ENCODE measurements around the gene CADM2.
A peak's percentile ranks its signal among the peaks of the same experiment; 100 is the strongest.
"Not testable (repeated sequence)": the region's sequence is repeated elsewhere in the genome, so short reads cannot be mapped to it uniquely, and the experiment has no call there.

The CADM2 gene

DNA sequence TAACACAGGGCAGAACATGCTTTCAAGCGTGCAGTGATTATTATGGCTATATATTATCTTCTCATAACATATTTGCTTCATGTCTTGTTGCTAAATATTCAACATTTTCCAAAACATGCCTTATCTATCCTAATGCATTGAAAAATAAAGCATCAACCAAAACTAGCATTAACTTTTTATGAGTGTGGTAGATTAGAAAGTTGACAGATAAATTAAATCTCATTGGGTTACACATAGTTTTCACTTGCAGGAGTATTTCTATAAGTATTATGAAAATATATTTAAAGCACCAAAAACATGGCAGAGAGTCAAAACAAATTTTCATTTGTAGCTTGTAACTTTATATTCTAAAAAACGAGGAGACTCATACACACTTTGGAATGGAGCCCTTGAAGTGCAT is 141.5 kb downstream of the CADM2 start:
- no peak for TF ChIP-seq CTCF (IDR thresholded peaks at IDR 0.05; ENCODE audit: insufficient read depth, low read depth, low read length, missing control alignments)
- no peak for DNase-seq (ENCODE audit: low read depth)
- no peak overlapping the region for H3K4me3 ChIP-seq (ENCODE audit: low read length)

DNA sequence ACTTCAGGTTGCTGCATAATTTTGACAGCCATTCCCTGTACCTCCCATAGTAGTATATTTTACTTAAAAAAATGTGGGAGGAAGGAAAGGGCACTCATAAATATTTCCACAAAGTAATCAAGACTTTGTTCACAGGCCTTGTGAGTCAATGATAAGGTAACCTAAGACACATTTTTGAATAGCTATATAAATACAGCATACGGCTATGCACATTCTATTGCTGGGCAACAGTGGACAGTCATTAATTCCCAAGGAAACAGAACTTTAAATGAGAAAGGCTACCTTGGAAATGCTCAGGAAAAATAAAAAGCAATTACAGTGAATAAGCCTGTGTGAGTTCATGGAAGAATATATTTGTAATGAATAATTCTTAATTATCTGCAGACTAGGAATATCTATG is 144.0 kb downstream of the CADM2 start:
- no peak for TF ChIP-seq CTCF (IDR thresholded peaks at IDR 0.05; ENCODE audit: insufficient read depth, low read depth, low read length, missing control alignments)
- no peak overlapping the region for H3K4me3 ChIP-seq (ENCODE audit: low read length)
- DNase-seq (ENCODE audit: low read depth) = no peak

DNA sequence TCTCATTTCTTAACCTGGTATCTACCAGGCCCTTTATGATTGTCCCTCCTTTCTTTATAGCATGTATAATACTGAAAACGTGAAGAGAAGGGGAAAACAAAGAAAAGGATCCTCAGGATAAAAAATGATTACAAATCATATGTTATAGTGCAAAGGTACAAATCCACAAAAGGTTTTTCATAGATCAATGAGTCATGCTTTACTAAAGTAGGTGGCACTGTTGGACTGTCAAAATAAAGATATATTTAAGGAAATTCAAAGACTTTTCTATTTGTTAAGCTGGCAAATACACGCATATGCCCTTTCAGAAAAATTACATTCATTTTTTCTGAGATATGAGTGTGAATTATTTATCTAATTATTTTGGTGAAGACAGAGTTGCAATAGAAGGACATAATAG is 151.6 kb downstream of the CADM2 start:
- H3K4me3 ChIP-seq (ENCODE audit: low read length) = no peak overlapping the region
- DNase-seq (ENCODE audit: low read depth) = peak; percentile 21
- TF ChIP-seq CTCF (IDR thresholded peaks at IDR 0.05; ENCODE audit: insufficient read depth, low read depth, low read length, missing control alignments) = no peak

GRCh38 chr3:85120879-85121278 is 162.1 kb downstream of the CADM2 start:
- no peak for DNase-seq (ENCODE audit: low read depth)
- H3K4me3 ChIP-seq (ENCODE audit: low read length) = no peak overlapping the region
- no peak for TF ChIP-seq CTCF (IDR thresholded peaks at IDR 0.05; ENCODE audit: insufficient read depth, low read depth, low read length, missing control alignments)

- not testable (repeated sequence) for DNase-seq (ENCODE audit: low read depth); H3K4me3 ChIP-seq (ENCODE audit: low read length)
Measured at GRCh38 chr3:85132864-85133263, 174.1 kb downstream of the CADM2 start.

- DNase-seq (ENCODE audit: low read depth); H3K4me3 ChIP-seq (ENCODE audit: low read length): not testable (repeated sequence)
Measured at GRCh38 chr3:85133691-85134420, 175.1 kb downstream of the CADM2 start.

DNA sequence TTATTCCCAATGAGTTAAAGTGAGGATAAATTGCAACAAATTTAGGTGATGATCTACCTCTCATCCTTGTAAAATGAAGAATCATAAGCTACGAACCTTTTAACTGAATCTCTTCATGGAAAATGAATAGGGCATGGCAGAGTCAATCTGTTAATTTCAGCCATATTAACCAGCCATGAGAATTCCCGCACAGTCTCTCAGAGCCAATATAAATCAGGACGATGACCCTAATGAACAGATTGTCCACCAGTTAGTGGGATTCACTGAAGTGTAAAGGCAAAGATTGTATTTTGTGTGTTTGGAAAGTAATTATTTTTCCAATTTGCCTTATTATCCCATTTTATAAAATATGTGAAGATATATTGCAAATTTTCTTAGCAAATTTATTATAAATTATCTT is 183.8 kb downstream of the CADM2 start:
- no peak for DNase-seq (ENCODE audit: low read depth)
- no peak for TF ChIP-seq CTCF (IDR thresholded peaks at IDR 0.05; ENCODE audit: insufficient read depth, low read depth, low read length, missing control alignments)
- no peak overlapping the region for H3K4me3 ChIP-seq (ENCODE audit: low read length)

GRCh38 chr3:85148036-85148435 is 189.2 kb downstream of the CADM2 start:
- DNase-seq (ENCODE audit: low read depth) = no peak

More at GRCh38 chr3:85148036-85148435, 189.2 kb downstream of the CADM2 start:
- TF ChIP-seq CTCF (IDR thresholded peaks at IDR 0.05; ENCODE audit: insufficient read depth, low read depth, low read length, missing control alignments) = no peak
- no peak overlapping the region for H3K4me3 ChIP-seq (ENCODE audit: low read length)
